HL-60 (cell line): ENCODE data around the gene TMEM198.

ENCODE experiments used
- DNase-seq, 2 experiments: peaks; one replicate each; pipeline ENCODE4 v3.0.0-alpha.2; 2010 to 2020; ENCODE audit warnings: low read depth in 1 of 2, low spot score in 1 of 2
- H3K27ac ChIP-seq: fragments of 250-450 bp; sonication (Bioruptor Pico); replicated peaks from 2 replicates; pipeline ENCODE4 v1.5.1; 2020; ENCODE audit warnings: mild to moderate bottlenecking, moderate library complexity
- H3K27me3 ChIP-seq: fragments of 250-450 bp; sonication (Bioruptor Pico); 2 replicates; pipeline ENCODE4 v1.5.1; 2021; ENCODE audit warnings: mild to moderate bottlenecking, moderate library complexity; ENCODE audit not compliant: insufficient read depth, poor library complexity, severe bottlenecking
- H3K4me3 ChIP-seq: replicated peaks from 2 replicates; pipeline ENCODE4 v1.5.1; 2011; ENCODE audit warnings: mild to moderate bottlenecking, control low read depth, low read length; ENCODE audit not compliant: insufficient read depth
- CTCF ChIP-seq: IDR thresholded peaks from one replicate; pipeline ENCODE4 v1.5.1; 2011; ENCODE audit warnings: low read length, control low read depth, inconsistent platforms; ENCODE audit not compliant: insufficient read depth
- GABPA ChIP-seq: IDR thresholded peaks from 2 replicates; pipeline ENCODE4 v1.6.1; 2012; ENCODE audit warnings: low read depth
- POLR2AphosphoS5 ChIP-seq: IDR thresholded peaks from 2 replicates; pipeline ENCODE4 v1.6.1; 2012; ENCODE audit warnings: low read depth
- SPI1 ChIP-seq: IDR thresholded peaks from 2 replicates; pipeline ENCODE4 v1.6.1; 2012; ENCODE audit warnings: low read depth, mild to moderate bottlenecking, borderline replicate concordance
- TF ChIP-seq, protein P1 (sequence below): IDR thresholded peaks from 2 replicates; pipeline ENCODE4 v1.6.1; 2012; ENCODE audit warnings: low read depth; ENCODE audit not compliant: insufficient replicate concordance

TMEM198 gene

GRCh38 chr2:219551441-219552381 is 7.9 kb downstream of the TMEM198 start:
- TF ChIP-seq GABPA, result no peak
- TF ChIP-seq, protein P1, sequence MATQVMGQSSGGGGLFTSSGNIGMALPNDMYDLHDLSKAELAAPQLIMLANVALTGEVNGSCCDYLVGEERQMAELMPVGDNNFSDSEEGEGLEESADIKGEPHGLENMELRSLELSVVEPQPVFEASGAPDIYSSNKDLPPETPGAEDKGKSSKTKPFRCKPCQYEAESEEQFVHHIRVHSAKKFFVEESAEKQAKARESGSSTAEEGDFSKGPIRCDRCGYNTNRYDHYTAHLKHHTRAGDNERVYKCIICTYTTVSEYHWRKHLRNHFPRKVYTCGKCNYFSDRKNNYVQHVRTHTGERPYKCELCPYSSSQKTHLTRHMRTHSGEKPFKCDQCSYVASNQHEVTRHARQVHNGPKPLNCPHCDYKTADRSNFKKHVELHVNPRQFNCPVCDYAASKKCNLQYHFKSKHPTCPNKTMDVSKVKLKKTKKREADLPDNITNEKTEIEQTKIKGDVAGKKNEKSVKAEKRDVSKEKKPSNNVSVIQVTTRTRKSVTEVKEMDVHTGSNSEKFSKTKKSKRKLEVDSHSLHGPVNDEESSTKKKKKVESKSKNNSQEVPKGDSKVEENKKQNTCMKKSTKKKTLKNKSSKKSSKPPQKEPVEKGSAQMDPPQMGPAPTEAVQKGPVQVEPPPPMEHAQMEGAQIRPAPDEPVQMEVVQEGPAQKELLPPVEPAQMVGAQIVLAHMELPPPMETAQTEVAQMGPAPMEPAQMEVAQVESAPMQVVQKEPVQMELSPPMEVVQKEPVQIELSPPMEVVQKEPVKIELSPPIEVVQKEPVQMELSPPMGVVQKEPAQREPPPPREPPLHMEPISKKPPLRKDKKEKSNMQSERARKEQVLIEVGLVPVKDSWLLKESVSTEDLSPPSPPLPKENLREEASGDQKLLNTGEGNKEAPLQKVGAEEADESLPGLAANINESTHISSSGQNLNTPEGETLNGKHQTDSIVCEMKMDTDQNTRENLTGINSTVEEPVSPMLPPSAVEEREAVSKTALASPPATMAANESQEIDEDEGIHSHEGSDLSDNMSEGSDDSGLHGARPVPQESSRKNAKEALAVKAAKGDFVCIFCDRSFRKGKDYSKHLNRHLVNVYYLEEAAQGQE, result no peak
- no peak for DNase-seq
- peak overlapping the region; percentile 29; the same call in 1 of the 2 replicates for H3K4me3 ChIP-seq
- H3K27ac ChIP-seq, result no peak overlapping the region
- peaks cover 28% of the 10 kb centered on the region for H3K27me3 ChIP-seq

DNA sequence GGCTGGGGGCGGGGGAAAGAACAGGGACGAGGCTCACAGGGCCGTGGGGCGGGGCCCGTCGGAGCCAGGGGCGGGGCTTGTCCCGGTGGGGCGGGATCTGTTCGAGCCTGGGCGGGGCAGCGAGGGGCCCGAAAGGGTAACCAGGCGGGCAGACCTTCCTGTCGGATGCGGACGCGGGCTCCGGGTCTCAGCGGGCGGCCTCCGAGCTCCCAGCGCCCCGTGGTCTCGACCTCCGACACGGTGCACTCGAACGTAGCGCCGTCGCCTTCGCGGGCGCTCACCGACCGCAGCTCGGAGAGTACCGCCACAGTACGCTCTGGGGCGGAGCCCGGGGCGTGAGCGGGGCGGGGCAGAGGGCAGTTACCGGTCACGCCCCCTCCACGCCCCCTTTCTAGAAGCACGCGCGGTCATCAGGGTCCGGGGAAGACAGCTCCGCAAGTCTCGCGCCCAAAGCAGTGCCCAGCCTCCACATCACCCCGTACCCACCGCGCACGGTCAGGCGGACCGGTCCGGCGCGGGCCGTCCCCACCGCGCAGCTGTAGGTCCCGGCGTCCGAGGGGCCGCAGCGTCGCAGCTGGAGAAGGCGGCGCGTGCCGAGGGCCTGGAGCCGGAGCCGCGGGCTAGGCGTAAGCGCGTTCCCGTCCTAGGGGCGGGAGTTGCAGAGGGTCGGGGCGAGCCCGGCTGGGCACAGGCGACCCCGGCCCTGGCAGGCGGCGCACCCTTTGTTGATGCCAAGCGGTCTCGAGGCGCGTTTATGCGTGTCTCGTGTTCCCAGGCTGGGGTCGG is 8.7 kb downstream of the TMEM198 start:
- peak overlapping the region; percentile 29 for H3K4me3 ChIP-seq
- TF ChIP-seq SPI1 (no peak), GABPA (no peak), CTCF (no peak), POLR2AphosphoS5 (no peak)
- TF ChIP-seq, protein P1, result no peak
- peaks cover 28% of the 10 kb centered on the region for H3K27me3 ChIP-seq
- peak in 1 of 2 experiments; percentile 45 for DNase-seq
- no peak overlapping the region for H3K27ac ChIP-seq

DNA sequence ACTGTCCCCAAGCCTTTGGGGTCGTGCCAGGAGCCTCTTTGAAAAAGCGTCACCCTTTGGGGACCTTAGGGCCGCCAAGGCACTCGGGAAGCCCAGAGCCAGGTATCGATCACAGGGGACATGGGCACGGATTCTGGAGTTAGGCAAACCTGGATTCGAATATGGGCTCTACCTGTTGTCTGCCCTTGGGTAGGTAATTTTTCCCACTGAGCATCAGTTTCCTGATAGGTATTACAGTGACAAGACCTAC is 9.3 kb downstream of the TMEM198 start:
- DNase-seq, result no peak
- TF ChIP-seq SPI1 (no peak), POLR2AphosphoS5 (no peak), CTCF (no peak), GABPA (no peak)
- TF ChIP-seq, protein P1, result no peak
- H3K27me3 ChIP-seq, result peaks cover 28% of the 10 kb centered on the region
- no peak overlapping the region for H3K27ac ChIP-seq
- H3K4me3 ChIP-seq, result no peak overlapping the region
